B cell (primary cell): ENCODE measurements around the gene CEP85. TPM values are rescaled to one million over a fixed set of nuclear protein-coding genes. Genes with fewer than 3 reads are reported as not detected.

Experiments
- ATAC-seq: fragments of 200-7000 bp; cut with Tn5 transposase; one replicate; pipeline ENCODE4 v1.10.0; 2021; ENCODE audit warnings: low read depth, mild to moderate bottlenecking, moderate number of reproducible peaks, moderate library complexity
- CTCF ChIA-PET: fragments of 350-600 bp; sonication (Branson Sonifier 250); formaldehyde crosslinking; loops from one replicate; lab custom pipeline; 2021; ENCODE audit warnings: antibody characterized with exemption, inconsistent platforms; lab: Charles Lee
- POLR2A ChIA-PET: fragments of 350-600 bp; sonication (Branson Sonifier 250); formaldehyde crosslinking; loops from one replicate; lab custom pipeline; 2021; ENCODE audit warnings: antibody characterized with exemption; lab: Charles Lee
- DNase-seq: peaks from one replicate; pipeline ENCODE4 v3.0.0; 2013
- H2AFZ ChIP-seq: 2 replicates; pipeline ENCODE4 v1.6.1; 2012; ENCODE audit warnings: mild to moderate bottlenecking, low read depth, low read length; ENCODE audit not compliant: insufficient read depth, poor library complexity, severe bottlenecking
- H3K27ac ChIP-seq, 2 donors: 1 replicate in 1 of 2; 2 replicates in 1 of 2; pipeline ENCODE4 v1.5.1; 2012 to 2013; ENCODE audit warnings: low read length in 2 of 2, mild to moderate bottlenecking in 2 of 2, moderate library complexity in 1 of 2
- H3K27me3 ChIP-seq, 4 experiments: fragments of 200-600 bp in 1 of 4; sonication (generic) in 1 of 4; replicated peaks in 1 of 4; 1 replicate in 2 of 4; 2 replicates in 2 of 4; pipeline versions ENCODE4 v1.6.1 to v1.7.0; 2013 to 2016; ENCODE audit warnings: low read length in 3 of 4, mild to moderate bottlenecking in 2 of 4, mixed read lengths in 1 of 4, moderate library complexity in 1 of 4; ENCODE audit not compliant: insufficient read depth in 4 of 4, control insufficient read depth in 3 of 4; ENCODE audit errors: control extremely low read depth in 1 of 4
- H3K36me3 ChIP-seq, 2 experiments: replicated peaks in 1 of 2; 1 replicate in 1 of 2; 2 replicates in 1 of 2; pipeline versions ENCODE4 v1.6.1 to v1.7.1; 2013; ENCODE audit warnings: low read length in 1 of 2; ENCODE audit not compliant: insufficient read depth in 2 of 2, control insufficient read depth in 1 of 2; ENCODE audit errors: control extremely low read depth in 1 of 2, extremely low read depth in 1 of 2
- H3K4me1 ChIP-seq, 2 donors: fragments of 200-600 bp in 1 of 2; sonication (generic) in 1 of 2; 1 replicate in 1 of 2; 2 replicates in 1 of 2; pipeline versions ENCODE4 v1.5.1 to v1.6.1; 2013 to 2017; ENCODE audit warnings: low read length in 2 of 2; ENCODE audit not compliant: control insufficient read depth in 2 of 2, insufficient read depth in 2 of 2
- H3K4me2 ChIP-seq: replicated peaks from 2 replicates; pipeline ENCODE3; 2012; ENCODE audit warnings: mild to moderate bottlenecking, low read depth, low read length; ENCODE audit not compliant: poor library complexity, severe bottlenecking
- H3K4me3 ChIP-seq, 5 experiments: fragments of 200-600 bp in 1 of 5; sonication (generic) in 1 of 5; 1 replicate in 3 of 5; 2 replicates in 2 of 5; pipeline versions ENCODE4 v1.5.1 to v1.7.0; 2011 to 2016; ENCODE audit warnings: low read length in 4 of 5, mild to moderate bottlenecking in 4 of 5, low read depth in 2 of 5, control low read depth in 1 of 5, moderate library complexity in 1 of 5; ENCODE audit not compliant: insufficient read depth in 1 of 5; ENCODE audit errors: control extremely low read depth in 1 of 5, extremely low read depth in 1 of 5
- H3K79me2 ChIP-seq: fragments of 200-600 bp; sonication (generic); one replicate; pipeline ENCODE4 v1.6.0; 2016; ENCODE audit warnings: low read length; ENCODE audit not compliant: control insufficient read depth, insufficient read depth
- H3K9ac ChIP-seq: fragments of 200-600 bp; sonication (generic); 2 replicates; pipeline ENCODE4 v1.6.1; 2017; ENCODE audit warnings: mild to moderate bottlenecking, low read length, moderate library complexity
- H3K9me3 ChIP-seq, 3 donors: one replicate each; pipeline versions ENCODE4 v1.6.1 to v1.7.1; 2013; ENCODE audit warnings: low read length in 2 of 3; ENCODE audit not compliant: control insufficient read depth in 2 of 3, insufficient read depth in 1 of 3; ENCODE audit errors: control extremely low read depth in 1 of 3
- H4K20me1 ChIP-seq: 2 replicates; pipeline ENCODE4 v1.6.0; 2012; ENCODE audit warnings: mild to moderate bottlenecking, low read length; ENCODE audit not compliant: insufficient read depth, control insufficient read depth, poor library complexity, severe bottlenecking
- H3K27ac Mint-ChIP-seq: one replicate; pipeline ENCODE4 v1.8.0; 2021; ENCODE audit warnings: mixed read lengths
- H3K27me3 Mint-ChIP-seq: one replicate; pipeline ENCODE4 v1.8.0; 2021; ENCODE audit warnings: mixed read lengths
- H3K4me1 Mint-ChIP-seq: one replicate; pipeline ENCODE4 v1.8.0; 2021; ENCODE audit warnings: mixed read lengths
- H3K4me3 Mint-ChIP-seq: one replicate; pipeline ENCODE4 v1.8.0; 2021; ENCODE audit warnings: mixed read lengths
- H3K9me3 Mint-ChIP-seq: one replicate; pipeline ENCODE4 v1.8.0; 2022; ENCODE audit warnings: mixed read lengths; ENCODE audit not compliant: insufficient read depth
- CTCF ChIP-seq: fragments of 200-600 bp; IDR thresholded peaks from one replicate; pipeline ENCODE4 v1.8.0; 2022; ENCODE audit warnings: antibody characterized with exemption, mild to moderate bottlenecking
- EZH2 ChIP-seq: IDR thresholded peaks from 2 replicates; pipeline ENCODE4 v1.6.1; 2012; ENCODE audit warnings: borderline replicate concordance, low read depth, mild to moderate bottlenecking, moderate library complexity, low read length; ENCODE audit not compliant: insufficient read depth, poor library complexity, severe bottlenecking
- WGBS: methylation state at CpG from one replicate; pipeline ENCODE4 v1.1.5; 2013; ENCODE audit warnings: missing lambda C conversion rate; ENCODE audit not compliant: insufficient coverage; 5-methylcytosine and 5-hydroxymethylcytosine counted together
- intact Hi-C: fragments of 100-400 bp; cut with micrococcal nuclease; formaldehyde crosslinking; loops from one replicate; pipeline ENCODE4 v1.10.0; 2022
- polyA plus RNA-seq: library from polyadenylated mRNA; depleted of rRNA; stranded (reverse); fragments of >200 nt; gene quantifications from 2 replicates; pipeline ENCODE4 v1.2.3, GENCODE V29; 2012
- total RNA-seq, 2 donors: library from RNA; stranded (reverse); fragments of 120-200 nt in 1 of 2; gene quantifications; 1 replicate in 1 of 2; 2 replicates in 1 of 2; pipeline versions ENCODE4 v1.2.3 to v1.2.4, GENCODE V29; 2013 to 2022

Gene CEP85
- total and polyA plus RNA-seq, 2 donors (not counting 1 experiment from before 2014, with no cell fraction given): 16.2 to 16.3 TPM

DNA sequence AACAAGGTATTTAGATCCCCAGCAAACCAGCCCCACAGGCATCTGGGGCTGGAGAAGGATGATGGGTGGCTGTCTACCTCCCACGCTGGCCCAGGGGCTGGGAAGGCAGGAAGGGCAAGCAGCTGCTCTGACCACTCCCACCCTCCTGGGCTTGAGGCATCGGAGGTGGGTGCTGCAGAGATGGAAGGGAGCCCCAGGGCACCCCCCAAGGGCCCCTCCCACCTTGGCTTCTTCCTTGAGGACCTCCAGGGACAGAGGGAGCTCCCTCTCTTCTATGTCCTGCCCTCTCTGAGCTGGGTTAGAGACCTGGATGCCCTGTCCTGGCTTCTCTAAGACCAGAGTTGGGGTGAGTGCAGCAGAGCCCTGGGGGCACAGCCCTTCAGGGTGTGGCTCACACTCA, 86.9 kb downstream of the CEP85 start:
- CTCF ChIA-PET: interaction anchor here (1.0 to 30.0 kb wide), 18 partner anchors 10 to 218 kb away, joined by 3 to 1400 read pairs (median 7); partner anchors contain the start of genes CEP85, SH3BGRL3, UBXN11 and ZNF593
- peaks cover 63% of the 10 kb centered on the region for H3K4me1 Mint-ChIP-seq
- H3K9ac ChIP-seq: peak overlapping the region; percentile 85

More for the DNA sequence above, 86.9 kb downstream of the CEP85 start:
- Histone ChIP-seq H2AFZ (no peak overlapping the region), H3K27ac (peak overlapping the region; percentile 2 to 86), H4K20me1 (peaks cover 67% of the 10 kb centered on the region), H3K9me3 (no peaks in the 10 kb centered on the region), H3K36me3 (peaks cover 0 to 59% of the 10 kb centered on the region in 2 experiments), H3K4me1 (peaks cover 49% of the 10 kb centered on the region in 2 donors), H3K27me3 (no peaks in the 10 kb centered on the region), H3K79me2 (peaks cover 61% of the 10 kb centered on the region), H3K4me3 (peak overlapping the region; percentile 8 to 95 (median 93)), H3K4me2 (peak overlapping the region; percentile 73)
- Mint-ChIP-seq H3K4me3 (peak overlapping the region; percentile 89), H3K27me3 (no peaks in the 10 kb centered on the region), H3K9me3 (no peaks in the 10 kb centered on the region), H3K27ac (peak overlapping the region; percentile 99)
- ATAC-seq (peak; percentile 3), DNase-seq (no peak)
- TF ChIP-seq CTCF (no peak), EZH2 (no peak)
- 0% methylated on average over 1 of the region's 2 CpGs for WGBS
- intact Hi-C loops: loop anchor here (1.0 kb wide), 8 partner anchors 15 to 216 kb away; partner anchors contain the start of genes CEP85 and ZNF593
- POLR2A ChIA-PET: interaction anchor here (0.6 to 15.2 kb wide), 5 partner anchors 9 to 545 kb away, joined by 4 to 1239 read pairs (median 6); partner anchors contain the start of genes HMGN2 and SH3BGRL3
